SK-N-MC (cell line): Measurements from ENCODE around the gene WDR6.

ENCODE experiments used
- EZH2 ChIP-seq: fragments of 200-600 bp; sonication (generic); IDR thresholded peaks from one replicate; pipeline ENCODE4 v1.6.1; 2017; ENCODE audit warnings: antibody characterized with exemption
- FOXP2 ChIP-seq: optimal IDR thresholded peaks from 2 replicates; pipeline ENCODE3; 2011; ENCODE audit warnings: mild to moderate bottlenecking, moderate library complexity; ENCODE audit not compliant: insufficient read depth; ENCODE audit errors: extremely low read length, control extremely low read depth
- POLR2AphosphoS5 ChIP-seq: IDR thresholded peaks from 2 replicates; pipeline ENCODE4 v1.6.1; 2012; ENCODE audit warnings: mild to moderate bottlenecking, low read depth, low read length, borderline replicate concordance

- TF ChIP-seq EZH2 (no peak), POLR2AphosphoS5 (no peak), FOXP2 (no peak)
Measured at GRCh38 chr3:48989796-48990635, 17.2 kb upstream of the WDR6 start, which contains the start of gene P4HTM.
